ENCODE results near the gene NDUFB8.

Gene NDUFB8

GRCh38 chr10:100508266-100508665 is 21.4 kb downstream of the NDUFB8 start:
- TF ChIP-seq POLR2A (IDR thresholded peaks at IDR 0.05; ENCODE audit: low read depth, low read length), result no peak
- no peak for DNase-seq (ENCODE audit: insufficient read length, low spot score)
- FAIRE-seq, result no peak

- DNase-seq (ENCODE audit: insufficient read length, low spot score), result no peak
- no peak for FAIRE-seq
- TF ChIP-seq POLR2A (IDR thresholded peaks at IDR 0.05; ENCODE audit: low read depth, low read length), result no peak
Measured at GRCh38 chr10:100507357-100507732, 22.3 kb downstream of the NDUFB8 start.

GRCh38 chr10:100506596-100507356 is 22.9 kb downstream of the NDUFB8 start:
- DNase-seq (ENCODE audit: insufficient read length, low spot score), result peak; percentile 84
- peak; percentile 78 for FAIRE-seq
- no peak for TF ChIP-seq POLR2A (IDR thresholded peaks at IDR 0.05; ENCODE audit: low read depth, low read length)

DNA sequence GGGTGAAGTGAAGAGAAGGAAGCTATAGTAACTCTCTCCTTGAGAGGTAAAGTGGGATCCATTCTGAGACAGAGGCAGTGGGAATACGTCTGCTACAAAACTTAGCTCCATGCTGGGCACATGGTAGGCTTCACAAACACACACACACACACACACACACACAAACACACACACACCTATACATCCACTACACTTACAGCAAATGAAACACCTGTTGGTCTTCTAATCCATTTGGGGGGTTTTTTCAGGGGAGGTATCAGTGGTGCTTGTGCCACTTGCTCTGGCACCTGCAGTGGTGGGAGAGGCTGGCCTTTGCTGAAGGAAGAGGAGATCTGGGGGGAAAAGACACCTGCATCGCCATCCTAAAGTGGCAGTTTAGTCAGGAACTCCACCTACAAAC is 24.5 kb downstream of the NDUFB8 start:
- no peak for TF ChIP-seq POLR2A (IDR thresholded peaks at IDR 0.05; ENCODE audit: low read depth, low read length)
- FAIRE-seq, result no peak

DNA sequence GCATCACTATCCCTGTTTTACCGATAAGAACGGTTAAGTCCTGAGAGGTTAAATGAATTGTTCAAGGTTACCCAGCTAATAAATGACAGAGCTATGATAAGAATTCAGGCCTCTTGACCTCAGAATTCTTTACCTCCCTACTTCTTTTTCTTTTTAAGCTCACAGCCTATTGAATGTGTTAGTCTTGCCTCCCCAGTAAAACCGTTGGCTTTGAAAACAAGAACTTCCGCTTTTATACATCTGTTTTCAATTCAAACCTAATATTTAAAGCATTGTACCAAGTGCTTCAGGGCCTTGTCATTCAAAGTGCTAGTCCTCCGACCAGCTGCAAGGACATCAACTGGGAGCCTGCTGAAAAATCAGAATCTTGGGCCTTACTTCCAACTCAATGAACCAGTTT is 25.6 kb downstream of the NDUFB8 start:
- TF ChIP-seq POLR2A (IDR thresholded peaks at IDR 0.05; ENCODE audit: low read depth, low read length), result no peak
- DNase-seq (ENCODE audit: insufficient read length, low spot score) (no peak), FAIRE-seq (no peak)

More for the DNA sequence above, 24.5 kb downstream of the NDUFB8 start:
- no peak for DNase-seq (ENCODE audit: insufficient read length, low spot score)

DNA sequence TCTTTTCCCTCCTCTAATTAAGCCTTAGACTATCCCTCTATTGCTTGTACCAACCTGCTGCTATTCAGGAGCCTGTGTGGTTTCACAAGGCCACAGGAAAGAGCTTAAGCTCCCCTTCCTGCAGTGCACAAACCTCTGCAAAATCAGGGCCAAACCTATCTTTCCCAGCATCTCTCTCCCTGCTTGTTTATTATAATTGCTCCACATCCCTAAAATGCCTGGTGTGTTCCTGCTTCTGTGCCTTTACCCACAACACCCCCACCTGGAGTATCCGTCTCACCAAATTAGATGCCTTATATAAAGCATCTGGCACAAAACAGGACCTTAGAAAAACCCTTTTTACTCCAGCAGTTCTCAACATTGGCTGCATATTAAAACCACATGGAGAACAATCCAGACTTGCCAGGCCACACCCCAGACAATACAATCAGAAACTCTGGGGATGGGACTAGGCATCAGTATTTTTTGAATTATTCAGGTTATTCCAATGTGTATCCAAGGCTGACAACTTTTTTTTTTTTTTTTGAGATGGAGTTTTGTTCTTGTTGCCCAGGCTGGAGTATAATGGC is 26.7 kb downstream of the NDUFB8 start:
- FAIRE-seq (no peak), DNase-seq (ENCODE audit: insufficient read length, low spot score) (no peak)
- TF ChIP-seq POLR2A (IDR thresholded peaks at IDR 0.05; ENCODE audit: low read depth, low read length), result no peak

DNA sequence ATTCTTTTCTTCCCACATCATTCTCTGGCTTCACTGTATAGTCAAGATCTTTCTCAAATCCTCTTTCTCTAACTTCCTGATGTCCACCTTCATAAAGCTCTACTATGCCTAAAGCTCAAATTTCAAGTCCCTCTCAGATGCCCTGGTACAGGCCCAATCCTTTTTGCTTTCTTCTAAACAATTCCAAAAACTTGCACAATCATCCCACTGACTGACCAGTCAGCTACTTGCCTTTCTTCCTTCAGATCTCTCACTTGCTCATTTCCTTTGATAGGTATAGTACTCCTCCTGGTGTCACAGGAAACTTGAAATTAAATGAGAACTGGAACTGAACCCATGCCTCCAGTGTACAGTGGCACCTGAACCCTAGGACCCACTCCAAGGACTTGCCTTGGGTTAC is 28.2 kb downstream of the NDUFB8 start:
- no peak for DNase-seq (ENCODE audit: insufficient read length, low spot score)
- FAIRE-seq, result no peak
- no peak for TF ChIP-seq POLR2A (IDR thresholded peaks at IDR 0.05; ENCODE audit: low read depth, low read length)

DNA sequence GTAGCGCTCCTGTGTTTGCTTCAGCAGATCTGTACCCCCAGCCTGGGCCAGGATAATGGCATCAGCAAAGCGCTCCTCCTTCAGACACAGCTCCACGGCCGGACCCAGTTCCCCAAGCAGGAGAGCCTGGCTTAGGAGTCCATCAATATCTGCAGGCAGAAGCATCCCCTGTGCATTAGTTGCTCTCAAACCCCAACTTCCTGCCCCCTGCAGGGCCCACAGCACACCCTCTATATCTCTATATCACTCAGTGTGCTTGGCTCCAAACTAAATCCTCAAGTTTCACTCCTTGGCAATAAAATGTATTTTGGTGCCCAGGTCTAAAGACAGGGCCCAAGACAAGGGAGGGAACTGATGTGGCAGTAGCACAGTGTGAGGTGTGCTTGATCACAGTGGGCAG is 31.6 kb downstream of the NDUFB8 start:
- no peak for TF ChIP-seq POLR2A (IDR thresholded peaks at IDR 0.05; ENCODE audit: low read depth, low read length)
- no peak for FAIRE-seq

GRCh38 chr10:100496567-100496966 is 33.1 kb downstream of the NDUFB8 start:
- DNase-seq (ENCODE audit: insufficient read length, low spot score) (no peak), FAIRE-seq (no peak)
- no peak for TF ChIP-seq POLR2A (IDR thresholded peaks at IDR 0.05; ENCODE audit: low read depth, low read length)

More for the DNA sequence above, 31.6 kb downstream of the NDUFB8 start:
- no peak for DNase-seq (ENCODE audit: insufficient read length, low spot score)

- TF ChIP-seq POLR2A (IDR thresholded peaks at IDR 0.05; ENCODE audit: low read depth, low read length), result no peak
- DNase-seq (ENCODE audit: insufficient read length, low spot score) (no peak), FAIRE-seq (no peak)
Measured at GRCh38 chr10:100490531-100490930, 39.1 kb downstream of the NDUFB8 start.

DNA sequence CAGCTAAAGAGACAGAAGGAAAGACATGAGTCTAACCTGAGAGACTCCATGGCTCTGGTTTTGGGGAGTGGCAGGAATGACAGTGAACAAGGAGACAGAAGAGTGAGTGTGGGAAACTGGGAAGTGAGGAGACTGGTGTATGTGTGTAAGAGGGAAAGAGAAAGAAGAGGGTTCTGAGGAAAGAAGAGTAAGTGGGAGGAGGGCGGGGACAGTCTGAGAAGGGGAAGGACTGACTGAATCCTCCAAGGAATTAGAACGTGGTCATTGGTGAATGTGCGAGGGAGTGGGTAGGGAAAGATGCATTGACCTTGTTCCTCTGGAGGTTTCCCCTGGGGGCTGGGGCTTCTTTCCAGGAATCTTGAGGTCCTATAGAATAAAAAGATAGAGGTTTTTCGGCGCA is 40.3 kb downstream of the NDUFB8 start:
- FAIRE-seq, result no peak
- no peak for DNase-seq (ENCODE audit: insufficient read length, low spot score)
- no peak for TF ChIP-seq POLR2A (IDR thresholded peaks at IDR 0.05; ENCODE audit: low read depth, low read length)

DNA sequence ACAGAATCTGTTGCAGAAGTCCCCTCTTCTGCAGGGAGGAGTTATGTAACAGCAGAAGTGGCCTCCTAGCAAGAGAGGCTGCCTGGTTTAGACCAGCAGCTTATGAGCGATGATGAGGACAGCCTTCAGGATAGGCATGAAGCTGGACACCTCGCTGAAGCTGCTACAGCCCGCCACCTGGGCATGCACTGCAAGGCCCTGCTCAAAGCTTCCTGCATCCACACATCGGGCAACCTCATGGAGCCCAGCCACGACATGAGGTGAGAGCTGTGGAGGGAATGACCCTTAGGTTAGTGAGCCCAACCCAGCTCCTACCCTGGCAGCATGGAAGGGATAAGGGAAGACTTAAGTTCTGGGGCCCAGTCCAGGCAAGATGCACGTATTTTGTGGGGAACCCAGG is 42.1 kb downstream of the NDUFB8 start:
- FAIRE-seq (no peak), DNase-seq (ENCODE audit: insufficient read length, low spot score) (no peak)
- TF ChIP-seq POLR2A (IDR thresholded peaks at IDR 0.05; ENCODE audit: low read depth, low read length), result no peak

GRCh38 chr10:100485801-100486495 is 43.7 kb downstream of the NDUFB8 start:
- DNase-seq (ENCODE audit: insufficient read length, low spot score) (no peak), FAIRE-seq (no peak)
- no peak for TF ChIP-seq POLR2A (IDR thresholded peaks at IDR 0.05; ENCODE audit: low read depth, low read length)

DNA sequence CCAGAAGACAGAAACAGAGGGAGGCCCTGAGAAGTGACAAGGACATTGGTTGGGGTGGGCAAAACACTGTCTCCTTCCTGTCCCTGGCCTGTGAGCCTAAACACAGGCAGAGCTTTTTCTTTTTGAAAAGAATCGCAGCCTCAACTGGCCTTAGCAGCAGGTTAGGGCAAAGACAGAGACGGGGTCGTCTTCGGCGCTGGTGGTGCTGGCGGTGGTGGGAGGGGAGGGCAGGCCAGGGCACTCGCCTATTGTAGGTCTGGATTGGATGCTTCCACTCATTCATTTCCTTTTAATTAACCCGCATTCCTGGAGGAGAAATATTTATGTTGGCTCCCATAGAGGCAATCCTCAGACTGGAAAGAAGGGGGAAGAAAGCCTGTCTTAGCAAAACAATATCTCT is 44.3 kb downstream of the NDUFB8 start:
- DNase-seq (ENCODE audit: insufficient read length, low spot score) (no peak), FAIRE-seq (no peak)
- no peak for TF ChIP-seq POLR2A (IDR thresholded peaks at IDR 0.05; ENCODE audit: low read depth, low read length)
